HepG2 (cell line): ENCODE data around the gene PDE3B.
"Not testable (repeated sequence)": the region's sequence is repeated elsewhere in the genome, so short reads cannot be mapped to it uniquely, and the experiment has no call there.

ENCODE experiments used
- NFKB2 ChIP-seq: sonication (generic); formaldehyde crosslinking; IDR thresholded peaks from 2 replicates; pipeline ENCODE4 v1.4.0; 2020; ENCODE audit warnings: missing genetic modification reagents, borderline replicate concordance
- ZNF468 ChIP-seq: sonication (generic); formaldehyde crosslinking; IDR thresholded peaks from 2 replicates; pipeline ENCODE4 v1.8.0; 2022; ENCODE audit warnings: mild to moderate bottlenecking, moderate library complexity, missing genetic modification reagents
- ZNF550 ChIP-seq: sonication (generic); formaldehyde crosslinking; IDR thresholded peaks from 2 replicates; pipeline ENCODE4 v1.4.0; 2020; ENCODE audit warnings: mild to moderate bottlenecking, missing genetic modification reagents, borderline replicate concordance
- ZNF720 ChIP-seq: sonication (generic); formaldehyde crosslinking; IDR thresholded peaks from 2 replicates; pipeline ENCODE4 v1.4.0; 2020; ENCODE audit warnings: missing genetic modification reagents
- ZNF782 ChIP-seq: sonication (generic); formaldehyde crosslinking; IDR thresholded peaks from 2 replicates; pipeline ENCODE4 v1.4.0; 2020; ENCODE audit warnings: missing genetic modification reagents, mild to moderate bottlenecking, borderline replicate concordance

GRCh38 chr11:14633506-14634224, 9.9 kb upstream of the PDE3B start:
- TF ChIP-seq ZNF782 (CRISPR knock-in tag); ZNF468 (CRISPR knock-in tag); ZNF720; NFKB2 (CRISPR knock-in tag); ZNF550 (CRISPR knock-in tag): not testable (repeated sequence)
